Prostate gland (tissue), 2 donors: ENCODE data around the gene GDNF. TPM values are rescaled to one million over a fixed set of nuclear protein-coding genes. Genes with fewer than 3 reads are reported as not detected.

ENCODE experiments used
- DNase-seq: peaks from one replicate; pipeline ENCODE4 v3.0.0-alpha.2; 2019; ENCODE audit warnings: low spot score
- H3K27ac ChIP-seq, 2 donors: fragments of 200-600 bp; sonication (generic); 2 replicates each; pipeline ENCODE4 v1.5.1; 2017 to 2019
- H3K27me3 ChIP-seq: fragments of 200-600 bp; sonication (generic); replicated peaks from 2 replicates; pipeline ENCODE4 v1.5.1; 2019; ENCODE audit not compliant: insufficient read depth
- H3K36me3 ChIP-seq, 2 donors: fragments of 200-600 bp; sonication (generic); 1 replicate in 1 of 2; 2 replicates in 1 of 2; pipeline versions ENCODE4 v1.5.1 to v1.8.1; 2017 to 2019
- H3K4me1 ChIP-seq: fragments of 200-600 bp; sonication (generic); replicated peaks from 2 replicates; pipeline ENCODE4 v1.5.1; 2019
- H3K4me3 ChIP-seq, 2 donors: fragments of 200-600 bp; sonication (generic); 2 replicates each; pipeline ENCODE4 v1.5.1; 2017 to 2019
- H3K9me3 ChIP-seq: fragments of 200-600 bp; sonication (generic); 2 replicates; pipeline ENCODE4 v1.5.1; 2017
- POLR2A ChIP-seq: fragments of 450-650 bp; IDR thresholded peaks from one replicate; pipeline ENCODE4 v1.6.1; 2016; ENCODE audit warnings: antibody characterized with exemption, mild to moderate bottlenecking
- POLR2AphosphoS5 ChIP-seq: sonication (generic); formaldehyde crosslinking; IDR thresholded peaks from one replicate; pipeline ENCODE4 v1.6.1; 2017; ENCODE audit warnings: antibody characterized with exemption
- WGBS: methylation state at CpG from one replicate; pipeline ENCODE4 v1.1.5; 2018; 5-methylcytosine and 5-hydroxymethylcytosine counted together
- intact Hi-C: fragments of 100-400 bp; cut with DNase I; formaldehyde crosslinking; loops from one replicate; pipeline ENCODE4 v1.14.2; 2022
- total RNA-seq, 2 donors: library from RNA; depleted of rRNA; stranded (reverse); fragments of >200 nt; gene quantifications; one replicate each; pipeline ENCODE4 v1.1.0, GENCODE V29; 2016
- TF ChIP-seq, protein P1 (sequence below), 4 experiments: fragments of 200-600 bp in 2 of 4; fragments of 450-650 bp in 2 of 4; sonication (generic) in 2 of 4; IDR thresholded peaks; 1 replicate in 3 of 4; 2 replicates in 1 of 4; pipeline ENCODE4 v1.5.1; 2016 to 2019; ENCODE audit warnings: antibody characterized with exemption in 4 of 4, mild to moderate bottlenecking in 2 of 4, moderate library complexity in 2 of 4

GDNF gene
- total RNA-seq, 2 donors from 2014 or later, result 0.18 to 1.3 TPM

DNA sequence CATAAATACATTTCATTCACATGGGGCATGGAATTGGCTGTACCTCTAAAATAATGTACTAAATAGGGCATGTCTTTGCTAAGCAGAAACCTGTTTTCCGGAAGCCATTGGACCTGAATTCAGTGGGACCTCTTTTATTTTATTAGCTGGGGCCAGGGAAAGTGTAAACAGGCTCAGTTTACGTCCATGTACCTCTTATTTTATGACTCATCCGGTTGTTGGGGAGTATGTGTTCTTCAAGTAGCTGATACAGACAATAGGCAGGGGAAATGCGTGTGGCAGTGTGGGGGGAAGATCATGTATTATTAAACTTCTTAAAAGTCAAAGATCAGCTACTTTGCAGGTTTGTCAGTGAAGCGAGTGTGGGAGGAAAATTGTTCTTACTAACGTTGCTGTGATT is 1.4 kb upstream of the GDNF start:
- intact Hi-C loops, result no loop called here
- Histone ChIP-seq H3K9me3 (no peaks in the 10 kb centered on the region), H3K4me1 (no peaks in the 10 kb centered on the region), H3K27me3 (peaks cover 5% of the 10 kb centered on the region), H3K36me3 (no peaks in the 10 kb centered on the region), H3K27ac (no peak overlapping the region), H3K4me3 (no peak overlapping the region)
- 50% methylated on average over 6 of the region's 6 CpGs for WGBS
- DNase-seq, result no peak
- TF ChIP-seq, protein P1, sequence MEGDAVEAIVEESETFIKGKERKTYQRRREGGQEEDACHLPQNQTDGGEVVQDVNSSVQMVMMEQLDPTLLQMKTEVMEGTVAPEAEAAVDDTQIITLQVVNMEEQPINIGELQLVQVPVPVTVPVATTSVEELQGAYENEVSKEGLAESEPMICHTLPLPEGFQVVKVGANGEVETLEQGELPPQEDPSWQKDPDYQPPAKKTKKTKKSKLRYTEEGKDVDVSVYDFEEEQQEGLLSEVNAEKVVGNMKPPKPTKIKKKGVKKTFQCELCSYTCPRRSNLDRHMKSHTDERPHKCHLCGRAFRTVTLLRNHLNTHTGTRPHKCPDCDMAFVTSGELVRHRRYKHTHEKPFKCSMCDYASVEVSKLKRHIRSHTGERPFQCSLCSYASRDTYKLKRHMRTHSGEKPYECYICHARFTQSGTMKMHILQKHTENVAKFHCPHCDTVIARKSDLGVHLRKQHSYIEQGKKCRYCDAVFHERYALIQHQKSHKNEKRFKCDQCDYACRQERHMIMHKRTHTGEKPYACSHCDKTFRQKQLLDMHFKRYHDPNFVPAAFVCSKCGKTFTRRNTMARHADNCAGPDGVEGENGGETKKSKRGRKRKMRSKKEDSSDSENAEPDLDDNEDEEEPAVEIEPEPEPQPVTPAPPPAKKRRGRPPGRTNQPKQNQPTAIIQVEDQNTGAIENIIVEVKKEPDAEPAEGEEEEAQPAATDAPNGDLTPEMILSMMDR (IDR thresholded peaks at IDR 0.05), result no peak
- TF ChIP-seq POLR2AphosphoS5 (no peak), POLR2A (no peak)

DNA sequence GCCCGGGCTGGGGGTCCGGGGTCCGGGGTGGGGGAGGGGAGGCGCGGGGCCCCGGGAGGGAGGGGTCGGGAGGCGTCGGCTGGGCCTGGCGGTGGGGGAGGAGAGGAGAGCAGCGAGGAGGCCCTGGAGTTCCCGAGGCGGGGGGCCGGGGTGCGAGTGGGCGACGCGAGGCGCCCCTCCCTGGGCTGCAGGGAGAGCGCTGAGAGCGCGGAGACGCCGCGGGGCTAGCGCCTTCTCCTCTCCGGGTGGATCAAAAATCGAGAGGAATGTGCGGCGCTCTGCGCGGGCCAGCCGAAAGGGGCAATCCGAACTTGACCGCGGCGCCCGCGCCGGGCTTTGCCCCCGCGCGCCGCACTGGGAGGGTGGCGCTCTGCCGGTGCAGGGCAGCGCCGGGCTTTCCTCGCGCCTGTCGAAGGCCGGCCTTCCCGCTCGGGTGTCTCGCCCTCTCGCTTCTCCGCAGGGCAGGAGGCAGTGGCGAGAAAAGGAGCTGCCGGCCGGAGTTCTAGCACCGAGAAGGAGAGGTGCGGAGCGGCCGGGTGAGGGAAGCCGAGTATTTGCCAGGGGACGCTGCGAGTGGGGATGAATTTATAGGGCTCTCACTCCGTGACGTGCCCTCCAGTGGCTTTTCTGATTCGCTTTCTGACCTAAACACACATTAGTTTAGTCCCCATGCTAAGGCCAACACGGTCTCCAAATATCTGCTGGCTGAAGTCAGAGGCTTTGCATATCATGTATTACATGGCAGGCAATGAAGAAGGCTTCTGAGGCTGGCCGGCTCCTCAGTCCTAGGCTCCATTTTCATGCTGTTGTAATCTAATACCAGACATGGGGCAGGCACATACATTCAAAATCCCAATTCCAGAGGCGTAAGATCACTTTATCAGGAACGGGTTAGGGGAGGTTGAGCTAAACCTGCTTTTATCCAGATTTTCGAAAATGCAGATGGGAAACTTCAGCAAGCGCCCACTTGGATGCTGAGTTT is 503 bp upstream of the GDNF start:
- 5% methylated on average over 75 of the region's 76 CpGs for WGBS
- intact Hi-C loops, result no loop called here
- no peaks in the 10 kb centered on the region for H3K36me3 ChIP-seq
- peak overlapping the region; percentile 65 for H3K27ac ChIP-seq
- peaks cover 7% of the 10 kb centered on the region for H3K27me3 ChIP-seq
- TF ChIP-seq POLR2AphosphoS5, result peak; percentile 7
- TF ChIP-seq, protein P1 (IDR thresholded peaks at IDR 0.05), result no peak
- no peaks in the 10 kb centered on the region for H3K9me3 ChIP-seq
- peak overlapping the region; percentile 38 to 42 for H3K4me3 ChIP-seq
- DNase-seq, result no peak
- no peaks in the 10 kb centered on the region for H3K4me1 ChIP-seq

DNA sequence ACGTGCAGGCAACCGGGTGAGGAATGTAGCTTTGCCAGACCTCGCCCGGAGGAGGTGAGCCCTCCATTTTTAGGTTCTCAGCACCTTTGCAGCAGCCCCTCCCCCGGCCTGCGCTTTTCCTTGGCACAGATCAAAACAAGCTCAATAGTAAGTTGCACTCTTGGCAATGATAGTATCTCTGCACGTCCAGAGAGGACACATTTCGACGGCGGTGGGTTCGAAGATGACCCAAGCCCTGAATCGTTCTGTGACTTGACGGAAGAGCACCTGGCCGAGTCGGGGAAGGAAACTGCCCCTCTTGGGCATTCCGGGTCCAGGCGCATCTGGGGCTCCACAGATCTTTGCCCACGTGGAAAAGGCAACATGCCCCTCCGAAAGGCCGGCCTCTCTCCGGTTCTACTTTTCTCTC is 904 bp downstream of the GDNF start:
- H3K36me3 ChIP-seq, result no peaks in the 10 kb centered on the region
- H3K4me3 ChIP-seq, result peak overlapping the region; percentile 38 to 42
- 17% methylated on average over 21 of the region's 21 CpGs for WGBS
- no peaks in the 10 kb centered on the region for H3K9me3 ChIP-seq
- no peaks in the 10 kb centered on the region for H3K4me1 ChIP-seq
- no peak for DNase-seq
- intact Hi-C loops, result loop anchor here (10.0 kb wide), 1 partner anchor 424 kb away; no protein-coding TSS in a partner anchor
- TF ChIP-seq, protein P1 (IDR thresholded peaks at IDR 0.05), result no peak
- TF ChIP-seq POLR2A, result no peak
- no peak for TF ChIP-seq POLR2AphosphoS5
- peaks cover 7% of the 10 kb centered on the region for H3K27me3 ChIP-seq
- H3K27ac ChIP-seq, result peak overlapping the region in 1 of 2 donors; percentile 65

DNA sequence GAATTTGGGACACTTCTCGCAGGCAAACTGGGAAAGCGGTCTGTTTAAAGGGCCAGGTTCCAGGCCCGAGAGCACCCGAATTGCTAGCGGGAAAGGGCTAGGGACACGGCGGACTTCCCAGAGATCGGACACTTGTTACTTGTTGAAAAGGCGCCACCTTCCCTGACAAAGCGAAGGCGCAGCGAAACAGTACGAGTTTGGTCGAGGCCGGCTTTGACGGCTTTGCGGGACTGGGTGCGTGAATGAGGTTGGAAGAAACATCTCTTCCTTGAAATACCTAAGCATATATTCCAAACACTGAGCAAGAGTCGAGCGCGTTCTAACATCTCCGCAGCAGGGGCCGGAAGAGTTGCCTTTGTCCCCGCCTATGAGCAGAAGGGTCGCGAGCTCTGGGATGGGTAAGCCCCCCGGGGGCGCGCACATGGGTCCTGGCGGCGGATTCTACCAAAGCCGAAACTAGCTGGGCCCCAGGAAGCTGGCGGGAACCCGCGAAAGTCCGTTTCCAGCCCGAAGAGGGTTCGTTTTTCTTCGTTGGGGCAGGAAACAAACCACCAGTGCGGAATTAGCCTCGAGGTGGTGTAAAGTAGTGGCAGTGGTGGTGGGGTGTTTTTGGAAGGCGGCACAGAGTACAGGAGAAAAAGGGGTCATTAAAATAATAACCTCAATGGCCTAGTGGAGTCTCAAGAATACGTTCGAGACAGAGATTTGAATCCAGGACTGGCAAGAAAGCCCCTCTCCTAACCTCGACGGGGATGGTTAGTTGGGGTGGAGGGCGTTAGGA is 1.5 kb downstream of the GDNF start:
- Histone ChIP-seq H3K9me3 (no peaks in the 10 kb centered on the region), H3K27ac (peak overlapping the region; percentile 20 to 40), H3K4me3 (peak overlapping the region; percentile 33 to 38), H3K36me3 (no peaks in the 10 kb centered on the region), H3K27me3 (peaks cover 7% of the 10 kb centered on the region), H3K4me1 (no peaks in the 10 kb centered on the region)
- no peak for TF ChIP-seq POLR2AphosphoS5
- no peak for TF ChIP-seq POLR2A
- TF ChIP-seq, protein P1 (IDR thresholded peaks at IDR 0.05), result peak in 1 of 4 experiments; percentile 7
- 9% methylated on average over 47 of the region's 47 CpGs for WGBS
- intact Hi-C loops, result loop anchor here (10.0 kb wide), 1 partner anchor 424 kb away; no protein-coding TSS in a partner anchor
- DNase-seq, result no peak
